ENCODE measurements around the gene RASL10B. TPM values are rescaled to one million over a fixed set of nuclear protein-coding genes. Genes with fewer than 3 reads are reported as not detected.
A peak's percentile ranks its signal among the peaks of the same experiment; 100 is the strongest.

RASL10B gene
- total and polyA plus RNA-seq, 7 experiments from 2014 or later, result 0.14 to 0.76 (median 0.37) TPM

GRCh38 chr17:35752945-35753764 lies 21.7 kb downstream of the RASL10B start, which contains the start of gene GAS2L2:
GAS2L2 (minus strand) TSS chr17:35753239; CDS start chr17:35752850, 389 bp downstream.
- ChIA-PET POLR2A (no interaction called here), CTCF (no interaction called here)
- H3K36me3 ChIP-seq (ENCODE audit: control insufficient read depth in 2 of 3, insufficient read depth in 3 of 3, low read length in 3 of 3), result no peaks in the 10 kb centered on the region
- H3K9me3 ChIP-seq (ENCODE audit: control insufficient read depth in 2 of 3, low read length in 3 of 3), result no peaks in the 10 kb centered on the region
- Mint-ChIP-seq H3K27me3 (peaks cover 29 to 49% (median 33%) of the 10 kb centered on the region in 5 donors), H3K27ac (no peak within 1 kb of the TSS), H3K4me3 (no peak within 1 kb of the TSS), H3K9me3 (no peaks in the 10 kb centered on the region), H3K4me1 (peaks cover 0 to 16% (median 3%) of the 10 kb centered on the region in 7 donors), H3K36me3 (no peaks in the 10 kb centered on the region)
- H3K4me1 ChIP-seq (ENCODE audit: control insufficient read depth in 2 of 2, insufficient read depth in 2 of 2, low read length in 2 of 2), result no peaks in the 10 kb centered on the region
- ATAC-seq (no peak), DNase-seq (no peak)
- no peak within 1 kb of the TSS for H3K4me3 ChIP-seq (ENCODE audit: low read length)
- peaks cover 0 to 4% of the 10 kb centered on the region in 2 donors for H3K27me3 ChIP-seq (ENCODE audit: control insufficient read depth in 2 of 2, insufficient read depth in 2 of 2, low read length in 2 of 2)
- intact Hi-C loops (cut with micrococcal nuclease), result no loop called here
- no peak within 1 kb of the TSS for H3K27ac ChIP-seq (ENCODE audit: low read depth, low read length)

- Mint-ChIP-seq H3K36me3 (no peaks in the 10 kb centered on the region), H3K4me1 (peaks cover 0 to 2% (median 0%) of the 10 kb centered on the region in 7 donors), H3K9me3 (peaks cover 0 to 2% (median 0%) of the 10 kb centered on the region in 11 donors), H3K4me3 (no peak overlapping the region), H3K27ac (no peak overlapping the region), H3K27me3 (peaks cover 0 to 23% (median 1%) of the 10 kb centered on the region in 5 donors)
- H3K4me3 ChIP-seq (ENCODE audit: low read length), result no peak overlapping the region
- no peaks in the 10 kb centered on the region for H3K4me1 ChIP-seq (ENCODE audit: control insufficient read depth in 2 of 2, insufficient read depth in 2 of 2, low read length in 2 of 2)
- no peaks in the 10 kb centered on the region for H3K27me3 ChIP-seq (ENCODE audit: control insufficient read depth in 2 of 2, insufficient read depth in 2 of 2, low read length in 2 of 2)
- no peak for ATAC-seq
- no peaks in the 10 kb centered on the region for H3K9me3 ChIP-seq (ENCODE audit: control insufficient read depth in 2 of 3, low read length in 3 of 3)
- intact Hi-C loops (cut with micrococcal nuclease), result no loop called here
- no peaks in the 10 kb centered on the region for H3K36me3 ChIP-seq (ENCODE audit: control insufficient read depth in 2 of 3, insufficient read depth in 3 of 3, low read length in 3 of 3)
- DNase-seq, result no peak
- ChIA-PET POLR2A (no interaction called here), CTCF (interaction anchor here (0.6 to 1.4 kb wide), 5 partner anchors 10 to 144 kb away, joined by 3 to 5 read pairs (median 4); partner anchors contain the start of gene TAF15)
- H3K27ac ChIP-seq (ENCODE audit: low read depth, low read length), result no peak overlapping the region
These were observed 25.8 kb downstream of the RASL10B start for GRCh38 chr17:35757243-35757642.

DNA sequence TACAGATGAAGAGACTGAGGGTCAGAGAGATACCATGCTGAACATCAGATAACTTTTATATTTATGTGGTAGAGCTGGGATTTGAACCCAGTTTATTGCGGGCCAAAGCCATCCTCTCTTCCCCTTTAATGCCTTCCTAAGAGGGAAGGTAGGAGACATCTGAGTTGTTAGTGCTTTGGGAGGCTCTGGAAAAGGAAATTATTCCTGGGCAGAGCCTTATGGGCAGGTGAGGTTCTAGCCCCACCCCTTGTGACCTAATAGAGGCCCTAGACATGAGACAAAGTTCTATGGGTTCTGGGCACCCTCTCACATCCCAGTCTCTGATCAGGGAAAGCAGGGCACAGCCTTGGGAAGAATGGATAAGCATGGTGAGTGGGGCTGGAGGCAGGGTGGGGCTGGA lies 29.1 kb downstream of the RASL10B start, which contains the start of gene C17orf50:
Gene C17orf50 (plus strand): TSS at position 301 of the 400 bp plus-strand sequence. CDS start 55 bp downstream, at position 356.
- H3K27me3 Mint-ChIP-seq, result peaks cover 0 to 15% (median 0%) of the 10 kb centered on the region in 5 donors
- no peaks in the 10 kb centered on the region for H3K36me3 Mint-ChIP-seq
- Histone ChIP-seq H3K27ac (ENCODE audit: low read depth, low read length) (no peak within 1 kb of the TSS), H3K4me1 (ENCODE audit: control insufficient read depth in 2 of 2, insufficient read depth in 2 of 2, low read length in 2 of 2) (peaks cover 0 to 9% of the 10 kb centered on the region in 2 donors), H3K27me3 (ENCODE audit: control insufficient read depth in 2 of 2, insufficient read depth in 2 of 2, low read length in 2 of 2) (no peaks in the 10 kb centered on the region), H3K36me3 (ENCODE audit: control insufficient read depth in 2 of 3, insufficient read depth in 3 of 3, low read length in 3 of 3) (no peaks in the 10 kb centered on the region), H3K9me3 (ENCODE audit: control insufficient read depth in 2 of 3, low read length in 3 of 3) (no peaks in the 10 kb centered on the region), H3K4me3 (ENCODE audit: low read length) (no peak within 1 kb of the TSS)
- peaks cover 0 to 2% (median 0%) of the 10 kb centered on the region in 11 donors for H3K9me3 Mint-ChIP-seq
- peaks cover 0 to 10% (median 8%) of the 10 kb centered on the region in 7 donors for H3K4me1 Mint-ChIP-seq
- ATAC-seq, result no peak
- CTCF ChIA-PET, result interaction anchor here (13.0 kb wide), 1 partner anchor 48 kb away, joined by 222 read pairs; the partner anchor contains the start of gene TAF15
- H3K27ac Mint-ChIP-seq, result peak within 1 kb of the TSS in 1 of 9 donors; percentile 51
- POLR2A ChIA-PET, result interaction anchor here (1.7 kb wide), 1 partner anchor 48 kb away, joined by 10 read pairs; the partner anchor contains the start of gene TAF15
- no peak for DNase-seq
- H3K4me3 Mint-ChIP-seq, result peak within 1 kb of the TSS in 1 of 10 donors; percentile 30
- intact Hi-C loops (cut with micrococcal nuclease), result loop anchor here in 1 of 2 donors (5.0 kb wide), 1 partner anchor 172 kb away; the partner anchor contains the start of gene RDM1

DNA sequence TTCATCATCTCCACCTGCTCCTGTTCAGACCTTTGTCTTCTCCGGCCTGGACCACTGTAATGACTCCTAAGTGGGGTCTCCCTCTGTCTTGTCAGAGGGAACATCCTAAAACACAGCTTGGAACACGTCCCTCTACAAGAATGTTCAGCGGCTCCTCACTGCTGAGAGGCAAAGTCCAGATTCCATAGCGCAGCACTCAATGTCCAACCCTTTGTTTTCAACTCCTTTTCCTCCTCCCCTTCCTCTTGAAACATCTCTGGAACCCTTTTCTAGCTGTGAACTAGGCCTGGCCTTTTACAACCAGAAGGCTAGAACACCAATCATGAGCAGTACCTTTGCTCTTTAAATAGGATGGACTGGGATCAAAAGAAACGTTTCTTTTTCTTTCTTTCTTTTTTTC lies 30.2 kb downstream of the RASL10B start:
- H3K9me3 ChIP-seq (ENCODE audit: control insufficient read depth in 2 of 3, low read length in 3 of 3), result no peaks in the 10 kb centered on the region
- no peak overlapping the region for H3K27ac ChIP-seq (ENCODE audit: low read depth, low read length)
- no peaks in the 10 kb centered on the region for H3K27me3 ChIP-seq (ENCODE audit: control insufficient read depth in 2 of 2, insufficient read depth in 2 of 2, low read length in 2 of 2)
- Mint-ChIP-seq H3K36me3 (no peaks in the 10 kb centered on the region), H3K27ac (peak overlapping the region in 1 of 9 donors; percentile 51), H3K4me3 (peak overlapping the region in 1 of 10 donors; percentile 30), H3K27me3 (peaks cover 0 to 13% (median 0%) of the 10 kb centered on the region in 5 donors), H3K4me1 (peaks cover 0 to 10% (median 8%) of the 10 kb centered on the region in 7 donors), H3K9me3 (peaks cover 0 to 2% (median 0%) of the 10 kb centered on the region in 11 donors)
- DNase-seq (no peak), ATAC-seq (no peak)
- H3K4me1 ChIP-seq (ENCODE audit: control insufficient read depth in 2 of 2, insufficient read depth in 2 of 2, low read length in 2 of 2), result peaks cover 0 to 9% of the 10 kb centered on the region in 2 donors
- intact Hi-C loops (cut with micrococcal nuclease), result loop anchor here in 1 of 2 donors (5.0 kb wide), 1 partner anchor 171 kb away; the partner anchor contains the start of gene RDM1
- H3K4me3 ChIP-seq (ENCODE audit: low read length), result no peak overlapping the region
- ChIA-PET CTCF (interaction anchor here (1.0 to 13.0 kb wide), 4 partner anchors 31 to 183 kb away, joined by 3 to 222 read pairs (median 4); partner anchors contain the start of genes MMP28 and TAF15), POLR2A (interaction anchor here (1.7 kb wide), 1 partner anchor 47 kb away, joined by 10 read pairs; the partner anchor contains the start of gene TAF15)
- H3K36me3 ChIP-seq (ENCODE audit: control insufficient read depth in 2 of 3, insufficient read depth in 3 of 3, low read length in 3 of 3), result no peaks in the 10 kb centered on the region

DNA sequence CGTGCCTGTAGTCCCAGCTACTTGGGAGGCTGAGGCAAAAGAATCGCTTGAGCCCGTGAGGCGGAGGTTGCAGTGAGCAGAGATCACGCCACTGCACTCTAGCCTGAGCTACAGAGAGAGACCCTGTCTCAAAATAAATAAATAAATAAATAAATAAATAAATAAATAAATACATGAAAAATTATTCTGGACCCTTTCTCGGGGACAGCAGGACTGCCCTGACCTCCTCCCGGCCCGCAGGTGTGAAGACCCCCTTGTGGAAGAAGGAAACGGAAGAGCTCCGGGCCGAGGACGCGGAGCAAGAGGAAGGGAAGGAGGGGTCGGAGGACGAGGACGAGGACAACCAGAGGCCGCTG lies 32.3 kb downstream of the RASL10B start:
- Histone ChIP-seq H3K9me3 (ENCODE audit: control insufficient read depth in 2 of 3, low read length in 3 of 3) (no peaks in the 10 kb centered on the region), H3K36me3 (ENCODE audit: control insufficient read depth in 2 of 3, insufficient read depth in 3 of 3, low read length in 3 of 3) (no peaks in the 10 kb centered on the region), H3K4me1 (ENCODE audit: control insufficient read depth in 2 of 2, insufficient read depth in 2 of 2, low read length in 2 of 2) (peaks cover 0 to 9% of the 10 kb centered on the region in 2 donors), H3K27me3 (ENCODE audit: control insufficient read depth in 2 of 2, insufficient read depth in 2 of 2, low read length in 2 of 2) (no peaks in the 10 kb centered on the region), H3K27ac (ENCODE audit: low read depth, low read length) (peak overlapping the region; percentile 50), H3K4me3 (ENCODE audit: low read length) (peak overlapping the region; percentile 92)
- H3K9me3 Mint-ChIP-seq, result peaks cover 0 to 2% (median 0%) of the 10 kb centered on the region in 11 donors
- H3K27ac Mint-ChIP-seq, result no peak overlapping the region
- DNase-seq, result no peak
- H3K4me1 Mint-ChIP-seq, result peaks cover 0 to 10% (median 8%) of the 10 kb centered on the region in 7 donors
- ChIA-PET POLR2A (interaction anchor here (0.6 to 5.0 kb wide), 10 partner anchors 9 to 1235 kb away, joined by 3 to 108 read pairs (median 5); partner anchors contain the start of genes MMP28 and TAF15), CTCF (interaction anchor here (0.7 to 13.0 kb wide), 28 partner anchors 12 to 623 kb away, joined by 3 to 222 read pairs (median 6); partner anchors contain the start of genes MMP28 and TAF15)
- ATAC-seq, result no peak
- peak overlapping the region; percentile 27 to 99 (median 92) for H3K4me3 Mint-ChIP-seq
- peaks cover 0 to 21% (median 0%) of the 10 kb centered on the region in 5 donors for H3K27me3 Mint-ChIP-seq
- intact Hi-C loops (cut with micrococcal nuclease), result loop anchor here (1.0 to 5.0 kb wide), 3 partner anchors 41 to 169 kb away; partner anchors contain the start of genes TAF15 (in 2 of the 2) and RDM1 (in 1 of the 2)
- H3K36me3 Mint-ChIP-seq, result no peaks in the 10 kb centered on the region

All from naive thymus-derived CD4-positive, alpha-beta T cell (primary cell).